HG03139 (cell line): ENCODE measurements around the gene PIAS1.
"Not testable (repeated sequence)": the region's sequence is repeated elsewhere in the genome, so short reads cannot be mapped to it uniquely, and the experiment has no call there.

Experiments used
- ATAC-seq: cut with Tn5 transposase; IDR thresholded peaks from one replicate; pipeline ENCODE4 v1.9.1; 2021; ENCODE audit not compliant: unreplicated experiment

Gene PIAS1

DNA sequence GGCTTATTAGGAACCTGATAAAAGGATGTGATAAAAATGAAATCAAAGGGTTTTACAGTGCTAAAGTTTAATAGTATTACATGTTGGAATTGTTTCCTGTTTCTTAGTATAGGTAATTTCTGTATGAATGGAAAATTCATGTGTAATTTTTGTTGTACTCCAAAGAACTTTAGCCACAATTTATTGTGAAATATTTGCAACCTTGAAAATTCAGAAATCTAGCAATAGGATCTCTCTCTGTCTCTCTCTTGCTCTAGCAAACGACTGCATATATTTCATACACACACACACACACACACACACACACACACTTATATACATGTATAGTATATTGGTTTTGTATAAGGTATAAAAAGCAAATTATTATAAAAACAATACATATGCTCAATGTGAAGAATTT, 59.6 kb downstream of the PIAS1 start:
- ATAC-seq: no peak

DNA sequence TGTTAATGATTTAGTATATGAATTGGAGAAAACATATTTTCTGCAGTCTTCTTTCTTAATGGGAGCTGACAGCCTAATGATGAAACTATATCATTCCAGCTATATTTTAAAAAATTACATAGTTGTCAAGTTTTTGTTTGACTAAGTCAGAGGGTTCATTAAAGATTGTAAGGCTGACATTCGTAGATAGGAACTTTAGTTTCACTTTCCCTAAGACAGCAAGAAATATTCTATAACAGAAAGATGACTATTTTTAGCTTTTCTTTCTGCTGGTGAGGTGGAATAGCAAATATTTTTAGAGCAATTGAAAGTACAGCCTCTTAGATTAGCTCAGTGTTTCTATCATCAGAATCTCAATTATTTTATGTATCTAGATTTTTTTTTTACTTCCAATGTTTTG, 60.2 kb downstream of the PIAS1 start:
- no peak for ATAC-seq

DNA sequence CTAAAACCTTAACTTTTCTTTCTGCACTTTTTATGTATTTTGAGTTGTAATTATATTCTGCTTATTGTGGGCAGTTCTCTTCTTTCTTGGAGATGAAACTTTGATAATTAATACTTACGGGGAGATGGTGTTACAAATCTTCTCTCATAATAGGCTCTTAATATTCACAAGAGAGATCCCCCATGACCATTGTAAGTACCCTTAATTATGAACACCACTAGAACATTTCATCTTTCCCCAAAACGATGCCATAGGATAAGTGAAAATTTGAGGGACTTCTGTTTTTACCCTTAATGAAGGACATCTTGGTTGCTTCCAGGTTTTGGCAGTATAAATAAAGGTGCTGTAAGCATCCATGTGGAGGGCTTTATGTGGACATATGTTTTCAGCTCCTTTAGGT, 60.7 kb downstream of the PIAS1 start:
- no peak for ATAC-seq

DNA sequence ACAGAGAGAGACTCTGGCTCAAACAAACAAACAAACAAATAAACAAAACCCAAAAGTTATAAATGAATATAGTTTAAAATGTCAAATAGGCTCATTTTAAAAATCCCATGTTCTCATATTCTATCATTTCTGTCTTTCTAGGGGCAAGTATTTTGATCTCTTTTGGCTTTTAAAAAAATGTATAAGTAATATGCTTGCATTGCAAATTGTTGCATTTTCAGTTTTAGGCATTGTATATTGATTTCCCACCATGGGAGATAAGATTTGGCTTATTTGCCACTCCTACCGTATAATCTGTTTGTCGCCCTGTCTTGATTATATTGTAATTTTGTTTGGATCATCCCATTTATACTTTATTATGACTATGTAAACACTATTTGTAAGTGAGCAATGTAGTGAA, 70.6 kb downstream of the PIAS1 start:
- no peak for ATAC-seq

DNA sequence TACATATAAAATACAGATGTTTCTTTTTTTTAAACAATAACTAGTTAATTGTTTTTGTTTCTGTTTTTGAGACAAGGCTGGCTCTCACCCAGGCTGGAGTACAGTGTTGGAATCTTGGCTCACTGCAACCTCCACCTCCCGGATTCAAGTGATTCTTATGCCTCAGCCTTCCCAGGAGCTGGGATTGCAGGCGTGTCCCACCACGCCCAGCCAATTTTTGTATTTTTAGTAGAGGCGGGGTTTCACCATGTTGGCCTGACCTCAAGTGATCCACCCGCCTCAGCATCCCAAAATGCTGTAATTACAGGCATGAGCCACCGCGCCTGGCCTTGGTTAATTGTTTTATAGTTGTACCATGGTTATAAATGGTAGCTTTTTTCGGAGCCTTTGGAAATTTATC, 72.3 kb downstream of the PIAS1 start:
- no peak for ATAC-seq

DNA sequence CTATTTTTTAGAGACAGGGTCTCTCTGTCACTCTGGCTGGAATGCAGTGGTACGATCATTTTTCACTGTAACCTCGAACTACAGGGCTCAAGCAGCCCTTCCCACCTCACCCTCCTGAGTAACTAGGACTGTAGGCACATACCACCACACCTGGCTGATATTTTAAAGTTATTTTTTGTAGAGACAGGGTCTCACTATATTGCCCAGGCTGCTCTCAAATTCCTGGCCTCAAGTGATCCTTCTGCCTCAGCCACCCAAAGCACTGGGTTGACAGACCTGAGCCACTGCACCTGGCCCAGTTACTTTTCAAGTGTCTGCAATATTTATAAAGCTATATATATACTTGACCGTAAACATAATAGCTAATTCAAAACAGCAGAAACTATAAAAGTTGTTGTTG, 75.0 kb downstream of the PIAS1 start:
- no peak for ATAC-seq

DNA sequence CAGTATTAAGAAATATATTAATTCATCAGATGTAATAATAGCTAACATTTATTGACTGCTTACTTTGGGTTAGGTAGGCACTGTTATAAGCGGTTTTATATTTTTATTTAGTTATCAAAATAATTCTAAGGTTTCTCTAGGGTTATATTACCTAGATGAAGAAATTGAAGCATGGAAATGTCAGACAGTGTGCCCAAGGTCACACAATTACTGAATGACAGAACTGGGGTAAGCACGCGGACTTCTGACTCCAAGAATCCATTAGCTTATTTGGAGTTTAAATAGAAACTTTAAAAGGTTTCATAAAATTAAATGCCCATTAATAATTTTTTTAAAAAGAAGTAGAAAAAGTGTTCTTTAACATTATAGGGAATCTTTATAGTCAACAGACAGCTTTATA, 76.7 kb downstream of the PIAS1 start:
- ATAC-seq: no peak

DNA sequence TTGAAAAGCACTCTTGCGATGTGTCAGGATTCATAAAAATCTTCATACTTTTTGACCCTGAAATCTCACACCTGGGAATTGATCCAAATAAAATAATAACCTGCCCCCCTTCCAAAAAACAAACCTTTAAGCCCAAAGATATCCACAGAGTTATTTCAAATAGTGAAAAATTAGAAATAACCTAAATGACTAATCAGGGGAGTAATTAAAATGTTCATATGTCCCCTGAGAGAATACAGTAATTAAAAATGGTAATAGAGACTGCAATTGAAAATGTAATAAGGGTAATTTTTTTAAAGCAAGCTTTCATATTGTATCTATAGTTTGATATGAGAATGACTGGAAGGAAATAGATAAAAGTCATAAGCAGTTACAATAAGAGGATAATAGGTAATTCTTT, 83.0 kb downstream of the PIAS1 start:
- no peak for ATAC-seq

DNA sequence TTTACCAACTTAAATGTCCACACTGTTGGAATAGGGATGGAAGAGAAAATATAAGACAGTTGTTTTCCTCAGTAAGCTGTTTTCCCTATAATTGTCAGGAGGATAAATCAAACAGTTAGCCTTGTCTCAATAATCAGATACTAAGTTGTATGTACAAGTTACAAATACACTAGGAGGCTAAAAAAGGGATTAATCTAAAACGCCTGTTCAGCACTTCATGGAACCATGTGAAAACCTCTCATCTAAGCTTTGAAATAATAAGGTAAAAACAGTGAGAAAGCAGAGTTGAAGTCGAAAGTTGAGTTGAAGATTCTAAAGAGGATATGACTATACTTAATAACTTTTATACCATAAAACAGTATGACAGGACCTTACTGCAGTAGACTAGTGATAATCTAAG, 89.0 kb downstream of the PIAS1 start:
- no peak for ATAC-seq

DNA sequence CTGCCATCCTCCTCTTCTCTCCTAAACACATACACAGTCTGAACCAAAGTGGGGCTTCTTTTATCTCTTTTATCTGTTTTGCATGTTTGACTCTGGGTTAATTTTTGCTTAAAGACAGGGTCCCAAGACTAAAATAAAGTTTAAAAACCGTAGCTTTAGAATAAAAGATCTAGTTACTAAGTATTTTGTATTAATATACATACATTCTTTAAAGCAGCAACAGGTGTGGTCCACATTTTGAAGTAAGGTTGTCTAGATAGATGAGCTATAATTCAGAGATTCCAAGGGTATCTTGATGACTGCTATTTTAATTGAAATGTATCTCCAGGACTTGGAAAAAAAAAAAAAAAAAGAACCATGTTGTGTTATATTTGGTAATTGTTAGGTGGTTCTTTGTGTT, 89.7 kb downstream of the PIAS1 start:
- no peak for ATAC-seq

DNA sequence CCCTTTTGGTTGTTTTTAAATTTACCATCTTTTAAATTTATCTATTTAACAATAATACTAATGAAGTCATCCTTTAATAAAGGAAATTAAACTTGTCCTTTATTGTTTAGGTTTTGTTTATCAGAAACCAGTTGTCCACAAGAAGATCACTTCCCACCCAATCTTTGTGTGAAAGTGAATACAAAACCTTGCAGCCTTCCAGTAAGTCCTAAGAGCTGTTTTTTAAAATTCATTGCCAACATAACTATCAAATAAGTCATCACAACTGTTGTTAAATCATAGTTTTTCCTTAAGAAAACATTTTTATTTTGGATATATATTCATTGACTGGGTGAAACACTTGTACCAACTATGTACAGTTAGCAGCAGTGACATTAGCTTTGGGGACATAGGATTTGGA, 91.6 kb downstream of the PIAS1 start:
- no peak for ATAC-seq

DNA sequence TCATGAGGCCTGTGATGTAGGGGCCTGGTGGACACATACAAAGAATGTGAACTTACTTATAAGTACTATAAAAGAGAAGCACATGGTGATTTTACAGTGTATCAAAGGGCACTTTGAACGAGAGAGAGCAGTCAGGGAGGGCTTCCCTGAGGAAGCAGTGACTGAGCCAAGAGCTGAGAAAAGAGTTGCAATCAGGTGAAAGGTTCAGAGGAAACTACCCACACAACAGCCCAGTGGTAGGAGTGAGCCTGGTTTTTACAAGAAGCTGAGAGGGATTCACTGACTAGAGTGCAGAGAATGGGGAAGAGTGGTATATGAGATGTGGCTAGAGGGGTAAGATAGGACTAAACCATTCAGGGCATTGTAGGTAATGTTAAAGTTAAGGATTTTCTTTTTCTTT, 93.9 kb downstream of the PIAS1 start:
- ATAC-seq: no peak

DNA sequence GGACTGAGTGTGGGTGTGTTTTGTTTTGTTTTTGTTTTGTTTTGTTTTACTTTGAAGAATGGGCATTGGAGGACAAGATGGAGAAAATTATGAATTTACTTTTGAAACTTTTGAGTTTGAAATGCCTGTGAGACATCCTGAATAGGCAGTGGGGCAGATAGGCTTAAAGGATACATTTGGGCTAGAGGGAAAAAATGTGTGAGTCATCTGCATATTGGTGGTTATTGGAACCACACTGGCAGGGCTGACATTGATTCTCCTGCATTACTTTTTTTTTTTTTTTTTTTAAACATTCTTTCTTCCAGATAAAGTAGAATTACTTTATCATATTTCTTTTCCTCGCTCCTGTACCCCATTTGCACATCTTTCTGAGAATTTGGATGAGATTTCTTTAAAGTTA, 94.9 kb downstream of the PIAS1 start:
- ATAC-seq: no peak

DNA sequence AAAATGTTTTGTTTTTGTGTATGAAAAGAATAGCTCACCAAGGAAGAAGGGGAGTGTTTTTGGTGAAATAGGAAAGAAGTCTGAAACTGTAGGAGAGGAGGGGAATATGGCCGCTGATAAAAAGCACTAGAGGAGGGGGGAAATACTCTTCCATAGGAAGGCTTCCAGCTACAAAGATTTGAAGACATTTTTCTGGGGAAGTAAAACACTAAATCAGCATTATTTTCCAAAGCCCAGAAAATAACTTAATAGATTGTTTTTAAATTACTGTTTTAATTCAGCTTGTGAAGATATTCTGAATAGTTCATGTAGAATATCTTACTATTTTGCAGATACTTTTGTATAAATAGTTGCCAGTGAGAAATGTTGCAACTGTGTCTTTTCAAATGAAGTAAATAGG, 96.1 kb downstream of the PIAS1 start:
- no peak for ATAC-seq

DNA sequence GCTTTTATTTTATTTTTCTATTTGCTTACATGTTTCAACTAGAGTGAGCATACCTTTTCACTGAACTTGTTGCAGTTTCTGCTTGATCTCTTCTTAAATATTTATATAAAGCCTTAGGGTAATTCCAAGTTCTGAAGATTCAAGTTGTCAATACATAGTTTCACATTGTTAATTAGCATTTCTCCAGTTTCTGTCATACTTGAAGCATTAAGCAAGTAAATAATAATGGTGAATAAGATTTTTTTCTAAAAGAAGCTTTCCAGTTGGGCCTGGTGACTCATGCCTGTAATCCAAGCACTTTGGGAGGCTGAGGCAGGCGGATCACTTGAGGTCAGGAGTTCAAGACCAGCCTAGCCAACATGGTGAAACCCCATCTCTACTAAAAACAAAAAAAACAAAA, 97.2 kb downstream of the PIAS1 start:
- no peak for ATAC-seq

DNA sequence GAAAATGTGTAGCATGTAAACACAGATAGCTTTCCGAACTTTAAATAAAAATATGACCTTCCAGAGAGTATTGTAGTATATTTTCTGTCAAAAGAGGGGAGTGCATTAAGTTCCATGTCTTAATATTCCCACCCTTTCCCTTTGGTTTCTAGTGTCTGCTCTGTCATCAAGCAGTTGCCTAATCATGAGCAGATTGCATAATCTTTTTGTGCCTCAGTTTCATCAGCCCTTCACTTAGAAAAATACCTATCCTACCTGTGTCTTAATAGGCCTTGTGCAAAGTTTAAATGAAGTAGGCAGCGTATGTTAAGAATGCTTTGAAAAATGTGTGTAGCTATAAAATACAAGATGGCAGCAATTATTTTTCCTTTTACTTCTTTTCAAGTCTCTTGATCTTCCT, 98.2 kb downstream of the PIAS1 start:
- ATAC-seq: no peak

DNA sequence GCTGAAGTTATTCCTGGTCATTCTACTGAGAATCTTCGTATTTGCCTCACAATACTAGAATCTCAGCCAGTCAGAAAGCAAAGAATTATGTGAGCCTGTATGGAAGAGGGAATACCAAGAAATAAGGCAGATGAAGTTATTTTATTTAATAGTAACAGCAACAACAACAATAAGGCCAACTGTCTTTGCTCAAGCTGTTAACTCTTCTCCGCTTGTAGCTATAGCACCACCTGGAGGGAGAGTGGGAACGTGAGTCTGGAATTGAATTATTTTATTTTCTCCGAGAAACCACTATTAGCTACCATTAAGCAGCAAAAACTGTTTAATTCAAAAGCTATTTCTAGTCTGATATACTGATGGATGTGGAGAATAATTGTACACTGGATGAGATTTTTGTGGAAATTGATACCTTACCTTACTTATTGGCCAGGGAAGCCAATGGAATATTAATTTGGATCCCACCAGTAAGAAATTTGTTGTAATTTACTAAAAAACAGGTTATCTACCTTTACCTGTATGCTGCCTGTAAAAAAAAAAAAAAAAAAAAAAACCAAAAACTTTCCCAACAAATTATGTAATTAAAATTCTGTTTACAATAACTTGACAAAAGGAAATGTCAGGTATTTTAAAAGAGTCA, 100.9 kb downstream of the PIAS1 start:
- no peak for ATAC-seq

DNA sequence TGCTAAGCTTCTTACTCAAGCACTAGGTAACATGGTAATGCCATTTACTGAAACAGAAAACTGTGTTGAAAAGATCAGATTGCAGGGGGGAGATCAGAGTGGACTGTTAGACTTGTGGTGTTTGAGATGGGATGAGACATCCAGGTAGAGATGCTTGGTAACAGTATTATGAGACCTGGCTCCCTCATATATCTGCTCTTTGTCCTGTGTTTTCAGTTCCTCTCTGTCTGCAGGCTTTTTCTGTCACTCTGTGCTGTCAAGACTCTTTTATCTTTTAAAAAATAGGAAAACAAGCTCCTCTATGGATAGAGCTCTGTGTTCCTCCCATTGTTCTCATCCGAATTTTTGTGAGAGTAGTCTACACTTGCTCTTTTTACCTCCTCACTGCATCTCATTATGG, 103.0 kb downstream of the PIAS1 start:
- ATAC-seq: no peak

DNA sequence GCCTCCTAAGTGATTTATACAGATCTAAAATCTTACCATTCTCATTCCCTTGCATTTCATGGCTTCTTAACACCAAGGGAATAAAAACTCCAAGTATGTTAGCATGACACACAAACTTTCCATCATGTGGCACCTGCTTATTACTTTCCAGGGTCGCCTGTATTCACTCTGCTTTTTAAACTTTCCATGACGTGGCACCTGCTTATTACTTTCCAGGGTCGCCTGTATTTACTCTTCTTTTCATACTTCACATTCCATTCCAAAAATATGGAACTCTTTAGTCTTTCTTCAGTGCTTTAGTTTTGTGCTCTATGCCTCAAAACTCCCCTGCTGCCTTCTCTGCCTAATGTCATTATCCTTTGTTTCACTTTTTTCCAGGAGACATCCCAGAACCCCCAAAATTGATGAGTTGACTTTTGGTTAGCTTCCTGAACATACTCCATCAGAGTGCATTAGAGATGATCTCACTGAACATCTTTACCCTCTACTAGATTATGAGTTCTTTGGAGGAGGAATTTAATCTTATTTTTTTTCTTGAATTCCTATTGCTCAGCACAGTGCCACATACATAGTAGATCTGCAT, 104.0 kb downstream of the PIAS1 start:
- ATAC-seq: no peak

DNA sequence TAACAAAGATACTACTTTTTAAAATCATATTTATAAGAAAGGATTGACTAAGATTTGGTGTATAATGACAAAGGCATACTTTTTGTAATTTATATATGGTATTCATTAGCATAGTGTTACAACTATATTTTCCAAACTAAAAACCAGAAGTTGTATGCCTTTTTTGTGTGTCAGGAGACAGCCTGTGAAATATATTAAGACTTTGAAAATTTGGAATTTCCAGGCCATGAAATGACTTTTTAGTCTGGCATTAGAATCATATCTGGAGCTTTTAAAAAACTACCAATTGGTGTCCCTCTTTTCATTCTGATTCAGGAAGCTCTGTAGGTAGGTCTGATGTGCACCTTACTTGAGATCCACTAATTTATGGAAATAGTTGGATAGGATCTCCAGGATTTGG, 109.1 kb downstream of the PIAS1 start:
- no peak for ATAC-seq

DNA sequence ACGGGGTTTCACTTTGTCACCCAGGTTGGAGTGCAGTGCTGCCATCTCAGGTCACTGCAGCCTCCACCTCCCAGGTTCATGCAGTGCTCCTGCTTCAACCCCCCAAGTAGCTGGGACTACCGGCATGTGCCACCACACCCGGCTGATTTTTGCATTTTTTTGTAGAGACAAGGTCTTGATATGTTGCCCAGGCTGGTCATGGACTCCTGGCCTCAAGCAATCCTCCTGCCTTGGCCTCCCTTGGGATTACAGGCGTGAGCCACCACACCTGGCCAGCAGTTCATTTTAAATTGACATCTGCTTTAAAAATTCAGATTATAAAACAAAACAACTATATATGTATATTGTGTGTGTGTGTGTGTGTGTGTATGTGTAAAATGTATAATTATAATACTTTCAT, 112.7 kb downstream of the PIAS1 start:
- ATAC-seq: no peak

DNA sequence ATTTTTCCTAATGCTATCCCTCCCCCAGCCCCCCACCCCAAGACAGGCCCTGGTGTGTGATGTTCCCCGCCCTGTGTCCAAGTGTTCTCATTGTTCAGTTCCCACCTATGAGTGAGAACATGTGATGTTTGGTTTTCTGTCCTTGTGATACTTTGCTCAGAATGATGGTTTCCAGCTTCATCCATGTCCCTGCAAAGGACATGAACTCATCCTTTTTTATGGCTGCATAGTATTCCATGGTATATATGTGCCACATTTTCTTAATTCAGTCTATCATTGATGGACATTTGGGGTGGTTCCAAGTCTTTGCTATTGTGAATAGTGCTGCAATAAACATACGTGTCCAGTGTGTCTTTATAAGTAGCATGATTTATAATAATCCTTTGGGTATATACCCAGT, 117.9 kb downstream of the PIAS1 start:
- not testable (repeated sequence) for ATAC-seq

DNA sequence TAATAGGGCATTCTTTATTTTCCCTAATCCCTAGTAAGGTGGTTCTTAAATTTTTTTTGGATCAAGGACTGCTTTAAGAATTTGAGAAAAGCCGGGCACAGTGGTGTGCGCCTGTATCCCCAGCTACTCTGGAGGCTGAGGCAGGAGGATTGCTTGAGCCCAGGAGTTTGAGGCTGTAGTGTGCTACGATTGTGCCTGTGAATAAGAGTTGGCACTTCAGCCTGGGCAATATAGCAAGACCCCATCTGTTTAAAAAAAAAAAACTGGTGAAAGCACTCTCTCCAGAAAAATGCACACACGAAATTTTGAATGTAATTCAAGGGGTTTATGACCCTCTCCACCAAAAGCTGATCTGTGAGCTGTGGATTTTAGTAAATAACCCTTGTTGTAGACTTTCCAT, 119.0 kb downstream of the PIAS1 start:
- no peak for ATAC-seq
